Activated CD4-positive, alpha-beta T cell treated with anti-CD3 and anti-CD28 coated beads for 24 hours (primary cell): ENCODE results near the gene ALOX5.
"Not testable (repeated sequence)": the region's sequence is repeated elsewhere in the genome, so short reads cannot be mapped to it uniquely, and the experiment has no call there.

ENCODE experiments used
- DNase-seq, 2 donors: peaks; one replicate each; pipeline ENCODE4 v3.0.0-alpha.2; 2020; ENCODE audit warnings: low read depth in 2 of 2

ALOX5 gene

GRCh38 chr10:45468079-45468478 lies 94.1 kb downstream of the ALOX5 start:
- DNase-seq, result no peak

GRCh38 chr10:45470098-45471012 lies 96.3 kb downstream of the ALOX5 start:
- no peak for DNase-seq

- no peak for DNase-seq
Measured at GRCh38 chr10:45471059-45471458, 97.0 kb downstream of the ALOX5 start.

GRCh38 chr10:45471531-45472310 lies 97.7 kb downstream of the ALOX5 start:
- no peak for DNase-seq

GRCh38 chr10:45473126-45473525 lies 99.1 kb downstream of the ALOX5 start:
- no peak for DNase-seq

- DNase-seq, result no peak
Measured at GRCh38 chr10:45476559-45476958, 102.5 kb downstream of the ALOX5 start.

- DNase-seq, result no peak
Measured at GRCh38 chr10:45480294-45480693, 106.3 kb downstream of the ALOX5 start.

- not testable (repeated sequence) for DNase-seq
Measured at GRCh38 chr10:45481100-45481499, 107.1 kb downstream of the ALOX5 start.

GRCh38 chr10:45483002-45483401 lies 109.0 kb downstream of the ALOX5 start:
- DNase-seq, result no peak

- DNase-seq, result no peak
Measured at GRCh38 chr10:45487735-45488134, 113.7 kb downstream of the ALOX5 start.

GRCh38 chr10:45488365-45488764 lies 114.3 kb downstream of the ALOX5 start:
- DNase-seq, result no peak

- DNase-seq, result no peak
Measured at GRCh38 chr10:45490277-45490676, 116.3 kb downstream of the ALOX5 start.

- DNase-seq, result no peak
Measured at GRCh38 chr10:45491061-45491460, 117.0 kb downstream of the ALOX5 start.
